HepG2 (cell line): ENCODE data around the gene UPK1A. TPM values are rescaled to one million over a fixed set of nuclear protein-coding genes. Genes with fewer than 3 reads are reported as not detected.

Source experiments
- AHR ChIP-seq: IDR thresholded peaks from 2 replicates; pipeline ENCODE4 v1.6.1; 2018; ENCODE audit warnings: missing genetic modification reagents, missing compliant biosample characterization
- CEBPG ChIP-seq: IDR thresholded peaks from 2 replicates; pipeline ENCODE4 v1.6.1; 2016
- MEIS1 ChIP-seq: sonication (generic); formaldehyde crosslinking; IDR thresholded peaks from 2 replicates; pipeline ENCODE4 v1.9.0; 2021; ENCODE audit warnings: mild to moderate bottlenecking, missing genetic modification reagents, moderate library complexity, borderline replicate concordance
- SP2 ChIP-seq: sonication (generic); formaldehyde crosslinking; IDR thresholded peaks from 2 replicates; pipeline ENCODE4 v1.5.1; 2020; ENCODE audit warnings: mild to moderate bottlenecking, missing genetic modification reagents
- TERF1 ChIP-seq: sonication (generic); formaldehyde crosslinking; IDR thresholded peaks from 2 replicates; pipeline ENCODE4 v1.8.0; 2022; ENCODE audit warnings: mild to moderate bottlenecking, missing genetic modification reagents, moderate library complexity
- ZKSCAN5 ChIP-seq: sonication (generic); formaldehyde crosslinking; IDR thresholded peaks from 2 replicates; pipeline ENCODE4 v1.5.1; 2020; ENCODE audit warnings: mild to moderate bottlenecking, missing genetic modification reagents
- ZNF180 ChIP-seq: sonication (generic); formaldehyde crosslinking; IDR thresholded peaks from 2 replicates; pipeline ENCODE4 v1.4.0; 2020; ENCODE audit warnings: low read depth, missing genetic modification reagents, borderline replicate concordance
- ZNF510 ChIP-seq: sonication (generic); formaldehyde crosslinking; IDR thresholded peaks from 2 replicates; pipeline ENCODE4 v1.4.0; 2020; ENCODE audit warnings: low read depth, mild to moderate bottlenecking, missing genetic modification reagents
- ZNF609 ChIP-seq: sonication (generic); formaldehyde crosslinking; IDR thresholded peaks from 2 replicates; pipeline ENCODE4 v1.4.0; 2020; ENCODE audit warnings: mild to moderate bottlenecking, missing genetic modification reagents, borderline replicate concordance
- ZNF615 ChIP-seq: sonication (generic); formaldehyde crosslinking; IDR thresholded peaks from 2 replicates; pipeline ENCODE4 v1.5.0; 2020; ENCODE audit warnings: mild to moderate bottlenecking, missing genetic modification reagents, borderline replicate concordance
- ZNF687 ChIP-seq: sonication (generic); formaldehyde crosslinking; IDR thresholded peaks from 2 replicates; pipeline ENCODE4 v1.5.1; 2020; ENCODE audit warnings: mild to moderate bottlenecking, missing genetic modification reagents, moderate library complexity
- polyA plus RNA-seq, 8 experiments: library from polyadenylated mRNA; depleted of rRNA in 3 of 8; stranded (reverse) in 7 of 8; unstranded in 1 of 8; fragments of >200 nt; fragmentation: Illumina TruSeq in 4 of 8; extraction: Trizol in 4 of 8; gene quantifications; 2 replicates each; pipeline versions ENCODE4 v1.2.1 to v1.2.3, GENCODE V29; 2011 to 2016; ENCODE audit warnings: low read depth in 4 of 8, missing spikeins in 1 of 8, mixed read lengths in 1 of 8; ENCODE audit not compliant: insufficient read depth in 1 of 8
- total RNA-seq, 5 experiments: library from RNA; depleted of rRNA; stranded (reverse); fragments of >200 nt; fragmentation: Illumina TruSeq; extraction: Trizol; gene quantifications; 2 replicates each; pipeline ENCODE4 v1.2.3, GENCODE V29; 2016; ENCODE audit warnings: low read depth in 1 of 5
- TF ChIP-seq, protein P1 (sequence below): IDR thresholded peaks from 2 replicates; pipeline ENCODE4 v1.6.1; 2016; ENCODE audit warnings: missing compliant biosample characterization, missing genetic modification reagents, borderline replicate concordance

The UPK1A gene
- total and polyA plus RNA-seq, 2 of the 13 experiments (the other 11 are each of a cell fraction or from before 2014, with no cell fraction given) = 2.9 TPM; not detected in 1

- TF ChIP-seq ZNF687 (CRISPR knock-in tag) (peak; percentile 88), ZNF510 (peak; percentile 22; the same call in 1 of the 2 replicates), CEBPG (CRISPR knock-in tag) (no peak), AHR (CRISPR knock-in tag) (no peak; the same call in 1 of the 2 replicates), ZNF180 (CRISPR knock-in tag) (peak; percentile 24; the same call in 1 of the 2 replicates), MEIS1 (peak; percentile 42), TERF1 (CRISPR knock-in tag) (no peak), ZNF609 (CRISPR knock-in tag) (peak; percentile 36; the same call in 1 of the 2 replicates), ZNF615 (CRISPR knock-in tag) (0 out of 2 replicates have a peak, but pooled peaks have one; percentile 2), SP2 (CRISPR knock-in tag) (peak; percentile 48; the same call in 1 of the 2 replicates), ZKSCAN5 (CRISPR knock-in tag) (peak; percentile 53; the same call in 1 of the 2 replicates)
- TF ChIP-seq, protein P1, sequence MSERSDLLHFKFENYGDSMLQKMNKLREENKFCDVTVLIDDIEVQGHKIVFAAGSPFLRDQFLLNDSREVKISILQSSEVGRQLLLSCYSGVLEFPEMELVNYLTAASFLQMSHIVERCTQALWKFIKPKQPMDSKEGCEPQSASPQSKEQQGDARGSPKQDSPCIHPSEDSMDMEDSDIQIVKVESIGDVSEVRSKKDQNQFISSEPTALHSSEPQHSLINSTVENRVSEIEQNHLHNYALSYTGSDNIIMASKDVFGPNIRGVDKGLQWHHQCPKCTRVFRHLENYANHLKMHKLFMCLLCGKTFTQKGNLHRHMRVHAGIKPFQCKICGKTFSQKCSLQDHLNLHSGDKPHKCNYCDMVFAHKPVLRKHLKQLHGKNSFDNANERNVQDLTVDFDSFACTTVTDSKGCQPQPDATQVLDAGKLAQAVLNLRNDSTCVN (CRISPR knock-in tag) = 0 out of 2 replicates have a peak, but pooled peaks have one; percentile 4
These were observed 50.7 kb downstream of the UPK1A start (continued) for GRCh38 chr19:35716801-35717664.
